ENCODE measurements around the gene ARL14EPL. TPM values are rescaled to one million over a fixed set of nuclear protein-coding genes. Genes with fewer than 3 reads are reported as not detected.
"Not testable (repeated sequence)": the region's sequence is repeated elsewhere in the genome, so short reads cannot be mapped to it uniquely, and the experiment has no call there.

Gene ARL14EPL
- total and polyA plus RNA-seq, 2 donors (not counting 3 experiments of a cell fraction or from before 2014, with no cell fraction given) = 0.10 to 0.58 TPM

DNA sequence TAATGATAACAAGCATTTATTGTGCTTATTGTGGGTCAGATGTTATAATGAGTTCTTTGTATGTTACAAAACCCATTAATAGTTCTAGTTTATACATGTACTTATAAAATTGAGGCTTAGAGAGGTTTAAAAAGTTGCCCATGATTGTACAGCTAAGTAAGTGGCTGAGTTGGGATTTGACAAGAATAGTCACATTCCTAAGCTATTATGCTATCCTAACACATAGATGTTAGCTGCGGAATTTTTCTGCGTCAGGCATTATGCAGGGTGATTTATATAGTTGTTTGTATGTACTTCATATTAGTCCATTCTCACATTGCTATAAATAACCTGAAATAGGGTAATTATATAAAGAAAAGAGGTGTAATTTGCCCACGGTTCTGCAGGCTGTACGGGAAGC, 65.0 kb downstream of the ARL14EPL start:
- Histone ChIP-seq H3K36me3 (ENCODE audit: control insufficient read depth in 2 of 2, extremely low read depth in 1 of 2, insufficient read depth in 2 of 2, low read length in 2 of 2) (peaks cover 4% of the 10 kb centered on the region in 2 experiments), H3K4me2 (ENCODE audit: insufficient read depth, low read length) (no peak overlapping the region), H2AFZ (ENCODE audit: low read depth, low read length) (no peak overlapping the region), H3K27me3 (ENCODE audit: control insufficient read depth in 2 of 2, insufficient read depth in 2 of 2, low read length in 2 of 2) (no peaks in the 10 kb centered on the region), H4K20me1 (replicated peaks; ENCODE audit: control insufficient read depth, extremely low read depth, insufficient read depth, low read length) (no peaks in the 10 kb centered on the region), H3K79me2 (ENCODE audit: control insufficient read depth, insufficient read depth, low read length) (no peaks in the 10 kb centered on the region), H3K4me3 (replicated peaks in 1 of 3; ENCODE audit: insufficient read depth in 1 of 3, low read depth in 1 of 3, low read length in 3 of 3) (no peak overlapping the region), H3K27ac (ENCODE audit: insufficient read depth, low read depth, low read length) (no peak overlapping the region), H3K4me1 (ENCODE audit: control insufficient read depth, extremely low read depth, insufficient read depth, low read length) (no peaks in the 10 kb centered on the region), H3K9me1 (replicated peaks; ENCODE audit: control insufficient read depth, extremely low read depth, insufficient read depth, low read length) (no peaks in the 10 kb centered on the region), H3K9me3 (replicated peaks; ENCODE audit: control insufficient read depth, insufficient read depth, low read length) (no peaks in the 10 kb centered on the region), H3K9ac (replicated peaks; ENCODE audit: extremely low read depth, insufficient read depth, low read length) (no peak overlapping the region)
- POLR2A ChIA-PET = no interaction called here
- dilution Hi-C loops (cut with MboI; ENCODE audit: extremely low pct_ligation_motif_present, low sequenced_read_pairs) = no loop called here
- intact Hi-C loops (cut with micrococcal nuclease) = no loop called here
- CTCF ChIA-PET = no interaction called here
- DNase-seq (ENCODE audit: low read depth, low spot score) (no peak), FAIRE-seq (no peak)
- TF ChIP-seq MYC (IDR thresholded peaks at IDR 0.05; ENCODE audit: low read depth, low read length) = no peak
- no peak for TF ChIP-seq EZH2 (IDR thresholded peaks at IDR 0.05; ENCODE audit: borderline replicate concordance, low read depth, low read length, severe bottlenecking)
- TF ChIP-seq JUN (IDR thresholded peaks at IDR 0.05; ENCODE audit: borderline replicate concordance, insufficient read depth, insufficient read length, low read depth) = no peak
- no peak for TF ChIP-seq POLR2A (IDR thresholded peaks at IDR 0.05; ENCODE audit: low read depth, low read length)
- BruUV-seq (replicated peaks) = no TSS peak

DNA sequence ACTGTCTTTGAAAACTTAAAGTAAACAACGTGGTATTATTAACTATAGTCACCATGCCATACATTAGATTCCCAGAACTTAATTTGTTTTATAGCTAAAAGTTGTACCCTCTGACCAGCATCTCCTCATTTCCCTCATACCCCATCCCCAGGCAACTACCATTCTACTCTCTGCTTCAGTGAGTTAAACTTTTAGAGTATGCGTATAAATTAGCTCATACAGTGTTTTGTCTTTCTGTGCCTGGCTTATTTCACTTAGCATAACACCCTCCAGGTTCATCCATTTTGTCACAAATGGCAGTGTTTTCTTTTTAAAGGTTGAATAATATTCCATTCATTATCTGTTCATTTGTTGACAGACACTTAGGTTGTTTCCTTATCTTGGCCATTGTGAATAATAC, 66.7 kb downstream of the ARL14EPL start:
- DNase-seq (ENCODE audit: low read depth, low spot score) (no peak), FAIRE-seq (no peak)
- H3K4me2 ChIP-seq (ENCODE audit: insufficient read depth, low read length) = no peak overlapping the region
- H4K20me1 ChIP-seq (replicated peaks; ENCODE audit: control insufficient read depth, extremely low read depth, insufficient read depth, low read length) = no peaks in the 10 kb centered on the region
- ChIA-PET CTCF (no interaction called here), POLR2A (no interaction called here)
- no peaks in the 10 kb centered on the region for H3K27me3 ChIP-seq (ENCODE audit: control insufficient read depth in 2 of 2, insufficient read depth in 2 of 2, low read length in 2 of 2)
- H2AFZ ChIP-seq (ENCODE audit: low read depth, low read length) = no peak overlapping the region
- BruUV-seq (replicated peaks) = no TSS peak
- dilution Hi-C loops (cut with MboI; ENCODE audit: extremely low pct_ligation_motif_present, low sequenced_read_pairs) (no loop called here), intact Hi-C loops (cut with micrococcal nuclease) (no loop called here)
- H3K79me2 ChIP-seq (ENCODE audit: control insufficient read depth, insufficient read depth, low read length) = no peaks in the 10 kb centered on the region
- H3K9me3 ChIP-seq (replicated peaks; ENCODE audit: control insufficient read depth, insufficient read depth, low read length) = no peaks in the 10 kb centered on the region
- peaks cover 0 to 3% of the 10 kb centered on the region in 2 experiments for H3K36me3 ChIP-seq (ENCODE audit: control insufficient read depth in 2 of 2, extremely low read depth in 1 of 2, insufficient read depth in 2 of 2, low read length in 2 of 2)
- TF ChIP-seq, protein P1, sequence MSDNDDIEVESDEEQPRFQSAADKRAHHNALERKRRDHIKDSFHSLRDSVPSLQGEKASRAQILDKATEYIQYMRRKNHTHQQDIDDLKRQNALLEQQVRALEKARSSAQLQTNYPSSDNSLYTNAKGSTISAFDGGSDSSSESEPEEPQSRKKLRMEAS (IDR thresholded peaks at IDR 0.05; ENCODE audit: insufficient read depth, insufficient read length) = no peak
- TF ChIP-seq POLR2AphosphoS5 (IDR thresholded peaks at IDR 0.05; ENCODE audit: insufficient read depth, low read depth, low read length) = no peak
- TF ChIP-seq FOS (IDR thresholded peaks at IDR 0.05; ENCODE audit: borderline replicate concordance, insufficient read depth, low read length) = no peak
- TF ChIP-seq GATA2 (IDR thresholded peaks at IDR 0.05; ENCODE audit: insufficient read depth, insufficient read length, low read depth, low read length) = no peak
- no peak for TF ChIP-seq EZH2 (IDR thresholded peaks at IDR 0.05; ENCODE audit: borderline replicate concordance, low read depth, low read length, severe bottlenecking)
- TF ChIP-seq JUN (IDR thresholded peaks at IDR 0.05; ENCODE audit: borderline replicate concordance, insufficient read depth, insufficient read length, low read depth) = no peak
- TF ChIP-seq POLR2A (IDR thresholded peaks at IDR 0.05; ENCODE audit: low read depth, low read length) = no peak
- TF ChIP-seq MYC (IDR thresholded peaks at IDR 0.05; ENCODE audit: low read depth, low read length) = no peak
- TF ChIP-seq CTCF (IDR thresholded peaks at IDR 0.05; ENCODE audit: extremely low read depth in 1 of 2, insufficient read depth in 1 of 2, low read depth in 1 of 2, low read length in 2 of 2) = no peak
- no peaks in the 10 kb centered on the region for H3K4me1 ChIP-seq (ENCODE audit: control insufficient read depth, extremely low read depth, insufficient read depth, low read length)
- H3K27ac ChIP-seq (ENCODE audit: insufficient read depth, low read depth, low read length) = no peak overlapping the region
- no peaks in the 10 kb centered on the region for H3K9me1 ChIP-seq (replicated peaks; ENCODE audit: control insufficient read depth, extremely low read depth, insufficient read depth, low read length)
- H3K9ac ChIP-seq (replicated peaks; ENCODE audit: extremely low read depth, insufficient read depth, low read length) = no peak overlapping the region
- H3K4me3 ChIP-seq (replicated peaks in 1 of 3; ENCODE audit: insufficient read depth in 1 of 3, low read depth in 1 of 3, low read length in 3 of 3) = no peak overlapping the region

DNA sequence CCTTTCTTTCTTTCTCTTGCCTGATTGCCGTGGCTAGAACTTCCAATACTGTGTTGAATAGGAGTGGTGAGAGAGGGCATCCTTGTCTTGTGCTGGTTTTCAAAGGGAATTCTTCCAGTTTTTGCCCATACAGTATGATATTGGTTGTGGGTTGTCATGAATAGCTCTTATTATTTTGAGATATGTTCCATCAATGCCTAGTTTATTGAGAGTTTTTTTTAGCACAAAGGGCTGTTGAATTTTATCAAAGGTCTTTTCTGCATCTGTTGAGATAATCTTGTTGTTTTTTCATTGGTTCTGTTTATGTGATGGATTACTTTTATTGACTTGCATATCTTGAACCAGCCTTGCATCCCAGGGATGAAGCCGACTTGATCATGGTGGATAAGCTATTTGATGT, 72.7 kb downstream of the ARL14EPL start:
- H2AFZ ChIP-seq (ENCODE audit: low read depth, low read length); H3K27me3 ChIP-seq (ENCODE audit: control insufficient read depth in 2 of 2, insufficient read depth in 2 of 2, low read length in 2 of 2); H3K27ac ChIP-seq (ENCODE audit: insufficient read depth, low read depth, low read length); H3K4me1 ChIP-seq (ENCODE audit: control insufficient read depth, extremely low read depth, insufficient read depth, low read length); H3K9ac ChIP-seq (replicated peaks; ENCODE audit: extremely low read depth, insufficient read depth, low read length); H3K9me1 ChIP-seq (replicated peaks; ENCODE audit: control insufficient read depth, extremely low read depth, insufficient read depth, low read length); FAIRE-seq; POLR2A ChIA-PET; dilution Hi-C loops (cut with MboI; ENCODE audit: extremely low pct_ligation_motif_present, low sequenced_read_pairs); H3K4me3 ChIP-seq (replicated peaks in 1 of 3; ENCODE audit: insufficient read depth in 1 of 3, low read depth in 1 of 3, low read length in 3 of 3); intact Hi-C loops (cut with micrococcal nuclease); DNase-seq (ENCODE audit: low read depth, low spot score); H3K4me2 ChIP-seq (ENCODE audit: insufficient read depth, low read length); H3K9me3 ChIP-seq (replicated peaks; ENCODE audit: control insufficient read depth, insufficient read depth, low read length); CTCF ChIA-PET; H4K20me1 ChIP-seq (replicated peaks; ENCODE audit: control insufficient read depth, extremely low read depth, insufficient read depth, low read length); H3K79me2 ChIP-seq (ENCODE audit: control insufficient read depth, insufficient read depth, low read length); BruUV-seq (replicated peaks); H3K36me3 ChIP-seq (ENCODE audit: control insufficient read depth in 2 of 2, extremely low read depth in 1 of 2, insufficient read depth in 2 of 2, low read length in 2 of 2): not testable (repeated sequence)
